Naive thymus-derived CD8-positive, alpha-beta T cell (primary cell): ENCODE measurements around the gene RHOT2. TPM values are rescaled to one million over a fixed set of nuclear protein-coding genes. Genes with fewer than 3 reads are reported as not detected.

Source experiments
- ATAC-seq, 2 donors: fragments of 150-1000 bp; cut with Tn5 transposase in 1 of 2; sonication (Bioruptor Pico), chemical (Tn5 transposase) in 1 of 2; 1 replicate in 1 of 2; 2 replicates in 1 of 2; pipeline ENCODE4 v1.10.0; 2021; ENCODE audit warnings: mild to moderate bottlenecking in 2 of 2, moderate library complexity in 2 of 2
- POLR2A ChIA-PET: fragments of 350-600 bp; sonication (Branson Sonifier 250); formaldehyde crosslinking; loops from one replicate; lab custom pipeline; 2021; ENCODE audit warnings: antibody characterized with exemption; lab: Charles Lee
- DNase-seq, 10 donors: peaks; one replicate each; pipeline versions ENCODE4 v3.0.0 to v3.0.0-alpha.2; 2020 to 2022
- H3K27ac Mint-ChIP-seq, 10 donors: one replicate each; pipeline ENCODE4 v1.8.0; 2020 to 2022; ENCODE audit warnings: mild to moderate bottlenecking in 10 of 10, mixed read lengths in 10 of 10, moderate library complexity in 4 of 10, inconsistent platforms in 1 of 10
- H3K27me3 Mint-ChIP-seq, 5 donors: one replicate each; pipeline ENCODE4 v1.8.0; 2021 to 2022; ENCODE audit warnings: mixed read lengths in 5 of 5
- H3K36me3 Mint-ChIP-seq, 3 donors: one replicate each; pipeline ENCODE4 v1.8.0; 2020 to 2022; ENCODE audit warnings: mixed read lengths in 3 of 3, mild to moderate bottlenecking in 2 of 3, inconsistent platforms in 1 of 3
- H3K4me1 Mint-ChIP-seq, 4 donors: one replicate each; pipeline ENCODE4 v1.8.0; 2021 to 2022; ENCODE audit warnings: mixed read lengths in 4 of 4
- H3K4me3 Mint-ChIP-seq, 10 donors: one replicate each; pipeline ENCODE4 v1.8.0; 2020 to 2022; ENCODE audit warnings: mild to moderate bottlenecking in 10 of 10, mixed read lengths in 10 of 10, moderate library complexity in 6 of 10, inconsistent platforms in 1 of 10
- H3K9me3 Mint-ChIP-seq, 9 donors: one replicate each; pipeline ENCODE4 v1.8.0; 2020 to 2022; ENCODE audit warnings: mixed read lengths in 9 of 9, mild to moderate bottlenecking in 3 of 9, inconsistent platforms in 1 of 9, moderate library complexity in 1 of 9
- polyA plus RNA-seq, 3 donors: library from polyadenylated mRNA; unstranded; fragments of 300-500 nt; fragmentation: Illumina TruSeq; gene quantifications; one replicate each; pipeline ENCODE4 v1.2.3, GENCODE V29; 2021
- total RNA-seq, 8 experiments: library from RNA in 2 of 8; stranded (reverse) in 2 of 8; gene quantifications; one replicate each; pipeline ENCODE4 v1.2.3 and lab custom pipeline; 2021 to 2026

The RHOT2 gene
- total and polyA plus RNA-seq, 5 experiments from 2014 or later, result 25.1 to 220 (median 44.8) TPM

DNA sequence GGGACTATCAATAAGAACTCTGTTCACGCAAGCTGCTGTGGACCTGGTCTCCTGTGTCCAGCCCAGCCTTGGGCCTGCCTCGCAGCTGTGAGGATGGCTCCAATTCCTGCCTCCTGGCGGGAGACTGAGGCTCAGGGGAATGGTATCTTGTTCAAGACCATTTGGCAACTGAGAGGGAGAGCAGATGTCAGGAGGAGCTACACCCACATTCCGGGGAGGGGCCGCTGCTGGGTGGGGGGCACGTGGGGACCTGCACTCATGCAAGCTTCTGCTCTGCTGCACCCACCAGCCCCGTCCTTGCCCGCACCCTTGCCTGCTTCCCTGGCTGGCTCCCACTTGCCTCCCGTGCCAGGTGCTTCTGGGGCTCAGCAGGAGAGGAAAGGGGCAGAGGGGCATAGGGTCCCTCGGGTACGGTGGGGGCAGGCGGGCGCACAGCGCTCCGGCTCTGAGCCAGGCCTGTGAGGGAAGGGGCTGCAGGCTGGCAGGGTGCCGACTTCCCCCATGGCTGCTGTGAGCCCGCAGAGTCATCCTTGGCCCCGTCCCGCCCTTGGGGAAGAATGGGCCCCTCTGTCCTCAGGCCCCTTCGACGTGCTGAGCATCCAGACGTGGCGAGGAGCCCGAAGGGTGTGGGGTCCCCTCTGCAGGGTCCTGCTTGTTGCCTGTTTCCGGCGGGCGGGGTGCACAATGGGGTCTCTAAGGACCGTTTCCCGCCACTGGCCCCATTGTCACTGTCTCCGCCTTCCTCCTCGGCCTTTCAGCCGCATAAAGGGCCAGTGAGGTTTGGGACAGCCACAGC lies 49.7 kb downstream of the RHOT2 start:
- ATAC-seq (no peak), DNase-seq (no peak)
- Mint-ChIP-seq H3K4me1 (peaks cover 15 to 47% (median 40%) of the 10 kb centered on the region in 4 donors), H3K27ac (peak overlapping the region in 1 of 10 donors; percentile 62), H3K9me3 (no peaks in the 10 kb centered on the region), H3K27me3 (peaks cover 0 to 2% (median 0%) of the 10 kb centered on the region in 5 donors), H3K36me3 (no peaks in the 10 kb centered on the region), H3K4me3 (peak overlapping the region in 1 of 10 donors; percentile 32)
- POLR2A ChIA-PET, result interaction anchor here (1.9 to 21.0 kb wide), 4 partner anchors 17 to 68 kb away, joined by 4 to 411 read pairs (median 11); partner anchors contain the start of genes CCDC78, CIAO3, HAGHL and JMJD8

DNA sequence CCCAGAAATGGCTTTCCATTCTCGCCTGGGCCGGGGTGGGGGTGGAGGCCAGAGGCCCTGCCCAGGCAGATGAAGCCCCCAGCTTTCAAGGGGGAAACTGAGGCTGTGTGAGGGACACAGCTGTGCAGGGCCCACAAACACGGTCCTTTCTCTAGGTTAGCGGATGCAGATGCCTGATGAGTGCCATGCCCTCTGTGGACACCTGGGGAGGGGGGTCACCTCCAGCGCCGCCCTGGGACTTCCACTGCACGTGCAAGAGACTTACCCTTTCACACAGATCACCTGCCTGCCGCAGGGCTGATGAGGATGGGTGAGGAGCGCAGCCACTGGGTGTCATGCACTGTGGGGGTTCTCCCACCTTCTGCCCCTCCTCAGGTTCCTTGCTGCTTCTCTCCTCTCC lies 50.5 kb downstream of the RHOT2 start:
- Mint-ChIP-seq H3K27me3 (no peaks in the 10 kb centered on the region), H3K4me3 (peak overlapping the region in 3 of 10 donors; percentile 80 to 95 (median 91)), H3K9me3 (no peaks in the 10 kb centered on the region), H3K36me3 (no peaks in the 10 kb centered on the region), H3K4me1 (peaks cover 19 to 50% (median 44%) of the 10 kb centered on the region in 4 donors), H3K27ac (peak overlapping the region in 3 of 10 donors; percentile 40 to 83 (median 51))
- ATAC-seq, result no peak
- POLR2A ChIA-PET, result interaction anchor here (4.1 to 21.0 kb wide), 2 partner anchors 16 to 69 kb away, joined by 21 to 411 read pairs; partner anchors contain the start of genes CCDC78, CHTF18, CIAO3 and HAGHL
- no peak for DNase-seq

DNA sequence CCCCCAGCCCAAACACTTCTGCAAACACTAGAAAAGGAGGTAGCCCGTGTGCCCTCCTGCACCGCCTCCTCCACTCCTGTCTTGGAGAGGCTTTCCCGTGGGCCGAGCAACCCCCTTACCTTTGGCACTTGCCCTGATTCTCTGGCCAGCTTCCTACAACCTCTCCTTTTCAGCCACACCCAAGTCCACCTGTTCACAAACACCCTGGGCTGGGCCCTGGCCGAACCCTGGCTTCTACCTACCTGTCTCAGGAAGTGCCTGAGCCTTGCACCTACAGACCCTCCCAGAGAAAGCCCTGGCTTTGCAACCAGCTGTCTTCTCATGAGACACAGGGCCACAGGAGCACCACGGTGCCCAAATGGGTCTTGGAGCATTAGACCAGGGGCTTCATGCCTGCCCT lies 51.0 kb downstream of the RHOT2 start:
- Mint-ChIP-seq H3K36me3 (no peaks in the 10 kb centered on the region), H3K27me3 (no peaks in the 10 kb centered on the region), H3K4me1 (peaks cover 21 to 53% (median 44%) of the 10 kb centered on the region in 4 donors), H3K9me3 (no peaks in the 10 kb centered on the region), H3K4me3 (peak overlapping the region; percentile 61 to 95 (median 84)), H3K27ac (peak overlapping the region; percentile 32 to 90 (median 78))
- DNase-seq (no peak), ATAC-seq (no peak)
- POLR2A ChIA-PET, result interaction anchor here (1.2 to 21.0 kb wide), 3 partner anchors 16 to 69 kb away, joined by 3 to 411 read pairs (median 21); partner anchors contain the start of genes CCDC78, CHTF18, CIAO3 and HAGHL

DNA sequence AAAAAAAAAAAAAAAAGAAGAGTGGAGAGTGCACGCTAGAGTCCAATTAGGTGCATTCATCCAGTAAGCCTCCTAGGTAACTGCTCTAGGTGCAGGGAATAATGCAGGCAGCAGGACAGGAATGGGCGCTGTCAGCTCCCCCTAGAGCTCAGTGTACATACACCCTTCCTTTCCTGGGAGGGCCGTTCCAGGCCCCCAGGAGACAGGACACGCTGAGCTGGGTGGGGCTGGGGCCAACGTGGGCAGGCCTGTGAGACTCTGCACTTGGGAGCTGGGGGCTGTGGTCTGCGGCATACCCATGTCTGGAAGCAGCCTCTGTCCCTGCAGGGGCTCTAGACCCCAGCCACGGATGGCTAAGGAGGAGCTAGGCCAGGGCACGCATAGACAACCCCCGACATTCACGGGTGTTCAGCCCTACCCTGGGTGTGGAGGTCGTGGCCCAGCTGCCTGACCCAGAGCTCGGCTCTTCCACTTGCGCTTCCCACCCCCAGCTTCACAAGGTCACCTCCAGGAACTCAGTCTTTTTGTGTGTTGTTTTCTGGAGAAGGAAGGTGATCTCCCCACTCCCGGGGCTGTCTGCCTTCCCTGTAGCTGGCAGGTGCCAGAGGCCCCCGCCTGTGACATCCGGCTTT lies 52.0 kb downstream of the RHOT2 start:
- H3K4me3 Mint-ChIP-seq, result peak overlapping the region; percentile 79 to 95 (median 87)
- H3K27ac Mint-ChIP-seq, result peak overlapping the region; percentile 63 to 96 (median 88)
- ATAC-seq, result peak; percentile 4 to 5
- H3K36me3 Mint-ChIP-seq, result no peaks in the 10 kb centered on the region
- no peaks in the 10 kb centered on the region for H3K27me3 Mint-ChIP-seq
- POLR2A ChIA-PET, result interaction anchor here (0.5 to 21.0 kb wide), 13 partner anchors 15 to 319 kb away, joined by 3 to 411 read pairs (median 3); partner anchors contain the start of genes CCDC78, CHTF18, CIAO3 and HAGHL
- DNase-seq, result peak in 2 of 10 donors; percentile 53 to 55
- H3K9me3 Mint-ChIP-seq, result no peaks in the 10 kb centered on the region
- peaks cover 21 to 48% (median 41%) of the 10 kb centered on the region in 4 donors for H3K4me1 Mint-ChIP-seq

DNA sequence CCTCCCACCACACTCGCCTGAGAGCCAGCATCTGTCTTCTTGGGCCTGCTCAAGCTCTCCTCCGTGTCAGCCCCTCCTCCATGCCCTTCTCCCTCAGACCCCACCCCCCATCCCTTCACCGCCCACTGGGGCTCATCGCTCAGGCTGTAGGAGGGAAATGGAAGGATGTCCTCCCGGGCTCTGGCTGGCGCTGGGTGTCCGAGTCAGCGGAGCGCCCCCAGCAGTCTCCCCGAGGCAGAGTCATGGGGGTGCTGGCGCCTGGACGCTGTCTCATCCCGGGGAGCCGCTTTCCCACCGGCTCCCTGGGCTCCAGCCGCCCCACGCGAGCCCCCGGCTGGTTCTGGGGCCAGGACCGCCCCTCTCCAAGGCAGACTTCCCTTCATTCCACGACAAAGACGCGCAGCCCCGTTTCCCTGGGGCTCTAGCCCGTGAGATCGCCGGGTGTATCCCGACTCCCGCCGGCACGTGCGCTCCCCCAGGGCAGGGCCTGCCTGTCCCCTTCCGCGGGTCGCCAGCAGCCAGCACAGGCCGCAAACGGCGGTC lies 52.6 kb downstream of the RHOT2 start:
- peak; percentile 19 to 27 for ATAC-seq

DNA sequence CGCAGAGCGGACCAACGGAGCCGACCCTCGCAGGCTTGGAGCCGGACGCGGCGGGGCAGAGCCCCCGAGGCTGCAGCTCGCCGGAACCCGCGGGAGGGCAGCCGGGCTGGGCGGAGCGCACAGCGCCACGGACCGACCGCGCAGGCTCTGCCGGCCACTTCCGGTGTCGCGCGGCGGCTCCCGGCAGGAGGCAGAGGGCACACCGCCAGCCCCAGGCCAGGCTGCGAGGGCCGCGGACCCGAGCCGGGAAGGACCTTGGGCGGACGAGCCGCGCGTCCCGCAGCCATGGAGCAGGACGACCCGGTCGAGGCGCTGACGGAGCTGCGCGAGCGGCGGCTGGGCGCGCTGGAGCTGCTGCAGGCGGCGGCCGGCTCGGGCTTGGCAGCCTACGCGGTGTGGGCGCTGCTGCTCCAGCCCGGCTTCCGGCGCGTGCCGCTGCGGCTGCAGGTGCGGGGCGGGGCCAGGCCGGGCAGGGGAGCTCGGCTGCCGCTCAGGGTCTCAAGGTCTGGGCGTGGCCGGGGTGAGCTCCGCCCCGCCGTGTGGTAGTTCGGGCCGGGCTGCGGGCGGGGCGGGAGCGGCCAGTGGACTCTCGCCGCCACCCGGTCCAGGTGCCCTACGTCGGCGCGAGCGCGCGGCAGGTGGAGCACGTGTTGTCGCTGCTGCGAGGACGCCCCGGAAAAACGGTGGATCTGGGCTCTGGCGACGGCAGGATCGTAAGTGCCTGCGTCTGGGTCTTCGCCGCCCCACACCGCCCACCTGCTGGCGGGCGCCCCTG lies 53.2 kb downstream of the RHOT2 start, which contains the start of gene ANTKMT:
Gene ANTKMT, plus strand, starts transcription at position 157 of the 775 bp plus-strand sequence. Its CDS starts 129 bp downstream, at position 286.
- Mint-ChIP-seq H3K9me3 (no peaks in the 10 kb centered on the region), H3K27me3 (no peaks in the 10 kb centered on the region), H3K4me3 (peak within 1 kb of the TSS; percentile 79 to 95 (median 87)), H3K36me3 (no peaks in the 10 kb centered on the region), H3K27ac (peak within 1 kb of the TSS; percentile 69 to 96 (median 91)), H3K4me1 (peaks cover 25 to 51% (median 38%) of the 10 kb centered on the region in 4 donors)
- ATAC-seq (peak; percentile 71), DNase-seq (peak; percentile 66 to 83 (median 78))
- POLR2A ChIA-PET, result interaction anchor here (0.8 to 21.0 kb wide), 14 partner anchors 9 to 321 kb away, joined by 3 to 411 read pairs (median 4); partner anchors contain the start of genes CCDC78, CHTF18, CIAO3 and HAGHL

More for the DNA sequence above, 52.6 kb downstream of the RHOT2 start:
- Mint-ChIP-seq H3K36me3 (no peaks in the 10 kb centered on the region), H3K27me3 (no peaks in the 10 kb centered on the region), H3K4me3 (peak overlapping the region; percentile 79 to 95 (median 87)), H3K9me3 (no peaks in the 10 kb centered on the region), H3K27ac (peak overlapping the region; percentile 63 to 96 (median 88)), H3K4me1 (peaks cover 21 to 52% (median 41%) of the 10 kb centered on the region in 4 donors)
- POLR2A ChIA-PET, result interaction anchor here (0.7 to 21.0 kb wide), 16 partner anchors 8 to 320 kb away, joined by 3 to 411 read pairs (median 4); partner anchors contain the start of genes CCDC78, CHTF18, CIAO3 and HAGHL
- DNase-seq, result peak in 5 of 10 donors; percentile 33 to 47 (median 41)

DNA sequence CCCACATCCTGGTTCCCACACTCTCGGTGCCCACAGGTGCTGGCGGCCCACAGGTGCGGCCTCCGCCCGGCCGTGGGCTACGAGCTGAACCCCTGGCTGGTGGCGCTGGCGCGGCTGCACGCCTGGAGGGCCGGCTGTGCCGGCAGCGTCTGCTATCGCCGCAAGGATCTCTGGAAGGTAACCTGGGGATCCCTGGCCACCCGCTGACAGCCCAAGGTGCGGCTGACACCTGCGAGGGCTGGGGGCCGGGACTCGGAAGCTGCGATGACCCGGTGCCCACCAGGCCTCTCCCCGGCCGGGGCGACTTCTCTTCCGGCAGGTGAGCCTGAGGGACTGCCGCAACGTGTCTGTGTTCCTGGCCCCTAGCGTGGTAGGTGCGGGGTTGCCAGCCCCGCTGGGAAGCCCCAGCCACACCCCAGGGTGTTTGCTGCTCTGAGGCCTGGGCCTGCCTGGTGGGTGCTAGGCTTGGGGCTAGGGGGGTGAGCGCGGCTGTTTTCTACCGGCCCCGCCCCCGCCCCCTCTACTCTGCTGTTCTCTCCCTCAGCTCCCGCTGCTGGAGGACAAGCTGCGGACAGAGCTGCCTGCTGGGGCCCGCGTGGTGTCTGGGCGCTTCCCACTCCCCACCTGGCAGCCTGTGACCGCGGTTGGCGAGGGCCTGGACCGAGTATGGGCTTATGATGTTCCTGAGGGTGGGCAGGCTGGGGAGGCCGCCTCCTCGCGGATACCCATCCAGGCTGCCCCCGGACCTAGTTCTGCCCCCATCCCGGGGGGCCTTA lies 54.0 kb downstream of the RHOT2 start:
- Mint-ChIP-seq H3K4me1 (peaks cover 24 to 46% (median 38%) of the 10 kb centered on the region in 4 donors), H3K27ac (peak overlapping the region; percentile 26 to 95 (median 82)), H3K4me3 (peak overlapping the region; percentile 39 to 83 (median 78)), H3K9me3 (no peaks in the 10 kb centered on the region), H3K36me3 (no peaks in the 10 kb centered on the region), H3K27me3 (no peaks in the 10 kb centered on the region)
- DNase-seq, result peak in 6 of 10 donors; percentile 41 to 56 (median 49)
- POLR2A ChIA-PET, result interaction anchor here (0.5 to 21.0 kb wide), 14 partner anchors 10 to 486 kb away, joined by 3 to 411 read pairs (median 4); partner anchors contain the start of genes CCDC78, CHTF18, CIAO3 and HAGHL
- ATAC-seq, result peak; percentile 42 to 49

DNA sequence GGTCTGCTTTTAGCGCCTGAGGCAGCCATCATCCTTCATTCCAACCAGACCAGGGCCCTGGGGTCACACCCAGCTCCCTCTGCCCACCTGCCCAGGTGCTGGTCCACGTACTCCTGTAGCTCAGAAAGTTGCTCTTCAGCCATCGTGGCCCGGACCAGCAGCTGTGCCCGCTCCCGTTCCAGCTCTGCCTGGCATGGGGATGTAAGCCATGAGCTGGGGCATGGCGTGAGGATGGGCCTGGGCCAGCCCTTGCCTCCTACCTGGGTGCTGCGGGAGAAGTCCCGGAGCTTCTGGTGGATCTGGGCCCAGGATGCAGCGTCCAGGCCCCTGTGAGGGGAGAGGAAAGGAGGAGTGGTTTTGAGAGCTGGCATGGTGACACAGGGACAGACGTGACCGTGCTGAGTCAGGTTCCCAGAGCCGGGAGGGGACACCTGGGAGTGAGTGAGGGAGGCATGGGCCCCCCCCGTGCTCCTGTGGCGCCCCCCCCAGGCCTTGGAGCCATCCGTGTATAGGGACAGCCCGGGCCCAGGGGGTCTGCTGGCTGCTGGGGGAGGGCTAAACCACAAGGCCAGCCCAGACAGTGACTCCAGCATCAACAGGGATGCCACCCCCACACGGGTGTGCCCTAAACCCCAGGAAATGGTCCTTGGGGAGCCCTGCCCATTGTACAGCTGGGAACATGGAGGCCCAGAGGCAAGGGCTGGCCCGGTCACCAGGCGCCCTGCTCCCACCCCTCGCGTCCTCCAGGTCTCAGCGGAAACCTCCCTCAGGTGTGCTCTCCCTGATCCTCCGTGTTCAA lies 55.1 kb downstream of the RHOT2 start:
- ATAC-seq (no peak), DNase-seq (no peak)
- peak overlapping the region in 9 of 10 donors; percentile 17 to 95 (median 80) for H3K27ac Mint-ChIP-seq
- no peaks in the 10 kb centered on the region for H3K9me3 Mint-ChIP-seq
- peaks cover 24 to 46% (median 38%) of the 10 kb centered on the region in 4 donors for H3K4me1 Mint-ChIP-seq
- H3K27me3 Mint-ChIP-seq, result no peaks in the 10 kb centered on the region
- POLR2A ChIA-PET, result interaction anchor here (1.4 to 23.0 kb wide), 6 partner anchors 6 to 63 kb away, joined by 3 to 411 read pairs (median 36); partner anchors contain the start of genes ANTKMT, CCDC78, CIAO3 and HAGHL
- H3K4me3 Mint-ChIP-seq, result peak overlapping the region in 9 of 10 donors; percentile 44 to 83 (median 75)
- H3K36me3 Mint-ChIP-seq, result no peaks in the 10 kb centered on the region

DNA sequence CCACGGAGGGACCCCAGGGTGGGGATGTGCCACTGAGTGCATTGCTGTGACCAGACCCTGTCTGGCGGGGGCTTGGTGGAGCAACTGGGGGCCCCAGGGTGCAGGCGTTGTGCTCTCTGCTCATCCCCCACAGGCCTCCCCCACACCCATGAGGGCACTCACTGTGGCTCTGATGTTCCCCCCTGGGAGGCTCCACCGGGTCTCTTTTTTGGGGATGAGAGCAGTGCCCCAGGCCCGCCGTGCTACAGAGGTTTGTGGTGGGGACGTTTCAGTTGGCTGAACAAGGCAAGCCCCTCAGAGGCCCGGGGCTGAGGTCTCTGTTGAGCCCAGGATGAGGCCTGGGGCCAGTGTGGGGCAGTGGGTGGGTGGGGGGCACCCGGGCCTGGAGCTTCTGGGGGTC lies 55.8 kb downstream of the RHOT2 start:
- Mint-ChIP-seq H3K4me1 (peaks cover 23 to 43% (median 33%) of the 10 kb centered on the region in 4 donors), H3K27ac (peak overlapping the region in 5 of 10 donors; percentile 17 to 66 (median 39)), H3K9me3 (no peaks in the 10 kb centered on the region), H3K36me3 (no peaks in the 10 kb centered on the region), H3K27me3 (no peaks in the 10 kb centered on the region), H3K4me3 (peak overlapping the region in 4 of 10 donors; percentile 36 to 48 (median 40))
- DNase-seq, result no peak
- POLR2A ChIA-PET, result interaction anchor here (0.9 to 23.0 kb wide), 5 partner anchors 7 to 87 kb away, joined by 3 to 411 read pairs (median 16); partner anchors contain the start of genes ANTKMT, CCDC78, CIAO3 and HAGHL
- ATAC-seq, result no peak
